Kidney (tissue), 14 donors: ENCODE measurements around the gene EXOC3L1. TPM values are rescaled to one million over a fixed set of nuclear protein-coding genes. Genes with fewer than 3 reads are reported as not detected.
A peak's percentile ranks its signal among the peaks of the same experiment; 100 is the strongest.

Experiments used
- DNase-seq, 5 donors: peaks; one replicate each; pipeline ENCODE4 v3.0.0-alpha.2; 2013 to 2020
- FAIRE-seq: peaks from 2 replicates; lab custom pipeline; 2012; peaks lifted over from hg19 to GRCh38; lab: Jason Lieb, UNC
- H3K27ac ChIP-seq, 2 donors: one replicate each; pipeline ENCODE4 v1.7.0; 2013; ENCODE audit warnings: low read depth in 2 of 2, low read length in 2 of 2, inconsistent platforms in 1 of 2
- H3K27me3 ChIP-seq: one replicate; pipeline ENCODE4 v1.7.1; 2013; ENCODE audit warnings: low read length, inconsistent platforms; ENCODE audit not compliant: control insufficient read depth, insufficient read depth
- H3K36me3 ChIP-seq, 3 donors: one replicate each; pipeline versions ENCODE4 v1.7.0 to v1.7.1; 2013; ENCODE audit warnings: low read length in 3 of 3, control low read depth in 1 of 3, inconsistent platforms in 1 of 3; ENCODE audit not compliant: insufficient read depth in 3 of 3, control insufficient read depth in 2 of 3
- H3K4me1 ChIP-seq, 3 donors: one replicate each; pipeline versions ENCODE4 v1.7.0 to v1.7.1; 2013; ENCODE audit warnings: low read length in 3 of 3, inconsistent platforms in 1 of 3, low read depth in 1 of 3; ENCODE audit not compliant: control insufficient read depth in 2 of 3, insufficient read depth in 2 of 3
- H3K4me3 ChIP-seq, 3 donors: one replicate each; pipeline versions ENCODE4 v1.7.0 to v1.8.1; 2013; ENCODE audit warnings: low read length in 3 of 3, control low read depth in 1 of 3, inconsistent platforms in 1 of 3
- H3K9ac ChIP-seq, 3 donors: one replicate each; pipeline versions ENCODE4 v1.7.0 to v1.7.1; 2013; ENCODE audit warnings: low read length in 3 of 3, control low read depth in 1 of 3, inconsistent platforms in 1 of 3
- H3K9me3 ChIP-seq, 3 donors: one replicate each; pipeline versions ENCODE4 v1.7.0 to v1.7.1; 2013; ENCODE audit warnings: low read length in 3 of 3, control low read depth in 1 of 3, inconsistent platforms in 1 of 3; ENCODE audit not compliant: control insufficient read depth in 2 of 3, insufficient read depth in 1 of 3
- CTCF ChIP-seq: IDR thresholded peaks from 3 replicates; pipeline ENCODE4 v1.5.1; 2012; ENCODE audit warnings: mild to moderate bottlenecking, moderate library complexity, borderline replicate concordance; ENCODE audit not compliant: insufficient read depth; ENCODE audit errors: extremely low read depth
- intact Hi-C: fragments of 100-400 bp; cut with DNase I; formaldehyde crosslinking; loops from one replicate; pipeline ENCODE4 v1.11.1; 2022
- polyA plus RNA-seq: library from polyadenylated mRNA; stranded (reverse); fragments of 350-450 nt; fragmentation: Illumina TruSeq; extraction: RNeasy Lipid Tissue Mini Kit (QIAGEN cat#74804); gene quantifications from one replicate; pipeline ENCODE4 v1.2.3, GENCODE V29; 2014; ENCODE audit warnings: low read depth, low replicate concordance; ENCODE audit not compliant: insufficient read depth
- total RNA-seq: library from RNA; stranded (reverse); fragmentation: NEBNext Ultra II Directional; extraction: Animal tissue kit (Norgen Biotek cat#: 25700); gene quantifications from one replicate; pipeline ENCODE4 v1.2.1, GENCODE V29; 2021
- donor health status: control.
- donor health status: control.
- donor health status: control.
- donor health status: control.
- donor health status: control.
- donor health status: DM: yes; HTN: yes; CAD: no.
- donor health status: Normal renal cell carcinoma (clear cell type).

EXOC3L1 gene
- total and polyA plus RNA-seq, 2 donors from 2014 or later, result 7.2 to 9.9 TPM

DNA sequence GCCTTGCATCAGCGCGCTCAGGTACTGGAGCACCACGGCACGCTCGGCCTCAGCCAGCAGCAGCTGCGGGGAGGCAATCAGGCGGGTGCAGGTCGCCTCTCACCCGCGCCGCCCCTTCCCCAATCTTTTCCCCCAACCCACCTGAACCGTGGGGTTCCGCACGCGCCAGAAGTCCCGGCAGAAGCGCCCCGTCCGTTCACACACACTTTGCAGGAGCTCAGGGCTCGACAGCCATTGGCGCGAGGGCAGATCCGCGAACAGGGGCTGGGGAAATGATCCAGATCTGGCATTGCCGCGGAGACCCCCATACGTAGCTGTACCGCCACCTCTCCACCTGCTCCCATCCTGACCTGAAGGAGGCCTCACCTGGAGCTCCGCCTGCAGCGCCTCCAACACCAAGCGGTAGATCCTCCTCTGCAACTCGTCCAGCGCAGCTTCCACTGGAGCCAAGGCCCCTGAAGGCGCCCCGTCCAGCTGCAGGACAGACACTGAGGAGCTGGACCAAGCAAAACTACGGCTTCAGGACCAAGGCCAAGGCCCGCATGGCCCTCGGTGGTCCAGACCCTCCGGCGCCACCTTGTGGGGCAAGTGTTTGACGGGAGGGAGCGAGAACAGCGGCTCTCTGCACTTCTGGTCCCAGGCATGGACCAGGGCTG is 4.8 kb downstream of the EXOC3L1 start:
- Histone ChIP-seq H3K27ac (no peak overlapping the region), H3K4me1 (peaks cover 0 to 23% (median 9%) of the 10 kb centered on the region in 3 donors), H3K4me3 (peak overlapping the region in 2 of 3 donors; percentile 9 to 81), H3K27me3 (no peaks in the 10 kb centered on the region), H3K36me3 (no peaks in the 10 kb centered on the region), H3K9ac (no peak overlapping the region), H3K9me3 (no peaks in the 10 kb centered on the region)
- TF ChIP-seq CTCF, result peak; percentile 84
- FAIRE-seq (peak; percentile 17), DNase-seq (peak; percentile 94 to 97 (median 96))
- intact Hi-C loops, result no loop called here

GRCh38 chr16:67184453-67184994 is 5.4 kb downstream of the EXOC3L1 start:
- Histone ChIP-seq H3K27ac (peak overlapping the region in 1 of 2 donors; percentile 95), H3K36me3 (no peaks in the 10 kb centered on the region), H3K4me3 (peak overlapping the region in 2 of 3 donors; percentile 20 to 81), H3K4me1 (peaks cover 0 to 23% (median 9%) of the 10 kb centered on the region in 3 donors), H3K27me3 (no peaks in the 10 kb centered on the region), H3K9me3 (no peaks in the 10 kb centered on the region), H3K9ac (no peak overlapping the region)
- DNase-seq (peak in 1 of 5 donors; percentile 79), FAIRE-seq (no peak)
- intact Hi-C loops, result no loop called here
- TF ChIP-seq CTCF, result no peak

DNA sequence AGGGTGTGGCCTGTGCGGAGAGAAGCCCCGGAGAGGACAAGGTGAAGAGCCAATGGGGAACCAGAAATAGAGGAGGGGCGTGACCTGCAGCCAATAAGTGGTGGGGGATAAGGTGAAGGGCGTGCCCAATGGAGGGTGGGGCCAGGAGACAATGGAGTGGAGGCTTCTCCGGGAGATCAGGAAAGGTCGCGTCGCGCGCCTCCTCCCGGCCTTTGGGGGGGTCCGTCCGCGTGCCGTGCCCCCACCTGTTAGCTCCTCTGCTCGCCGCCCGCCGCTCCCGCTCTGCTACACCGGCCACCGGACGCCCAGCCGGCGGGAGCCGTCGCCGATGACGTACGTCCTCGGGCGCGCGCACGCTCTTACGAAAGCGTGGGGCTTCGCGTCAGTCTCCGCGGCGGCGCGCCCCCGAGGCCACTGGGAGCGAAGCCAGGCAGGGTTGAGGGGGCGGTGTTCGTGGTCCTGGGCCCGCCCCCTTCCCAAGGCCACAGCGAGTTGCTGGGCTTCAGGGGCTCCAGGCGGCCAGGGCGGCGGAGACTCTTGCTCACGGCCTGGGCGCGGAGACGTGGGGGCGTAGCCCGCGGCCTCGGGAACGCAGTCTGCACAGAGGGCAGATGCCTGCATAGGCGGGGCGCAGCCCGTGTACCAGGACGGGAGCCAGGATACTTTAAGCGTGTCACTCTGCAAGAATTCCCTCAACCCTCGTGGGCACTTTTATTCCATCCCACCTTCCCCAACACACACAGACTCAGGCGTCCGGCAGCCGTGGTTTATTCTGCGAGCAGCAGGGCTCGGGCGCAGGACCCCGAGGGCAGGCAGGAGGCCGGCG is 6.1 kb downstream of the EXOC3L1 start, which contains the start of gene MATCAP1:
Gene MATCAP1 (minus strand): TSS at position 337 of the 826 bp plus-strand sequence. CDS start 3,353 bp downstream, outside the sequence.
- Histone ChIP-seq H3K4me1 (peaks cover 0 to 24% (median 9%) of the 10 kb centered on the region in 3 donors), H3K4me3 (peak within 1 kb of the TSS; percentile 76 to 81 (median 79)), H3K27me3 (no peaks in the 10 kb centered on the region), H3K9ac (peak within 1 kb of the TSS; percentile 43 to 67 (median 52)), H3K36me3 (no peaks in the 10 kb centered on the region), H3K9me3 (no peaks in the 10 kb centered on the region), H3K27ac (peak within 1 kb of the TSS; percentile 95 to 96)
- TF ChIP-seq CTCF, result no peak
- intact Hi-C loops, result no loop called here
- peak; percentile 96 to 98 (median 98) for DNase-seq
- FAIRE-seq, result peak; percentile 93
